ENCODE data around the gene HYAL3.

DNA sequence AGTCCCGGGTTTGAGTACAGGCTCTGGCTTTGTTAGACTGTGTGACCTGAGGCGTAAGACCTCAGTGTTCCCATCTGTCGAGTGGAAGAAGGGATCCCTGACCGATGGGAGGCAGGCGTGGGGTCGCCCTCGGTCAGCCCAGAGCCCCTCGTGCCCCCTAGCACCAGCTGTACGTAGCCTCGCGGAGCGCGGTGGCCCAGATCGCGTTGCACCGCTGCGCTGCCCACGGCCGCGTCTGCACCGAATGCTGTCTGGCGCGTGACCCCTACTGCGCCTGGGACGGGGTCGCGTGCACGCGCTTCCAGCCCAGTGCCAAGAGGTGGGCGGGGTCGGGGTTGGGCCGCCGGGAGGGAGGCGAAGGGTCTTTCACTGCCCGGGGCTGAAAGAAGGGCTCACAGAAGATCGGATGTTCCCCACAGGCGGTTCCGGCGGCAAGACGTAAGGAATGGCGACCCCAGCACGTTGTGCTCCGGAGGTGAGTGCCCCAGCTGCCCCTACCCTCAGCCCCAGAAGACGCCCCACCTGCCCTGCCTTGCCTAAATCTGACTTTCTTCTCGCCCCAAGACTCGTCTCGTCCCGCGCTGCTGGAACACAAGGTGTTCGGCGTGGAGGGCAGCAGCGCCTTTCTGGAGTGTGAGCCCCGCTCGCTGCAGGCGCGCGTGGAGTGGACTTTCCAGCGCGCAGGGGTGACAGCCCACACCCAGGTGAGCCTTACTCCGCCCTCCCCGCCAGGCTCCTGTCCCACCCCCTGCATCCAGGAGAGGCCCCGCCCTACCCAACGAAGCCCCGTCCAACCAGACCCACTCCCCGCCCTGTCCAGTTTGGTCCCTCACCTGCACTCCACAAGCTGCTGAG is 23.8 kb downstream of the HYAL3 start:
- TF ChIP-seq MXI1 (conservative IDR thresholded peaks at IDR 0.05; ENCODE audit: poor library complexity, severe bottlenecking) (no peak), POLR2AphosphoS5 (IDR thresholded peaks at IDR 0.05) (no peak)
